Endothelial cell of umbilical vein (primary cell): ENCODE data around the gene PSMD14.

ENCODE experiments used
- CTCF ChIP-seq, 2 donors: IDR thresholded peaks; 1 replicate in 1 of 2; 2 replicates in 1 of 2; pipeline ENCODE4 v1.5.1; 2011; ENCODE audit warnings: low read length in 2 of 2, mild to moderate bottlenecking in 2 of 2, moderate library complexity in 2 of 2, control low read depth in 1 of 2, inconsistent platforms in 1 of 2, low read depth in 1 of 2; ENCODE audit not compliant: insufficient read depth in 1 of 2; ENCODE audit errors: extremely low read depth in 1 of 2
- EZH2 ChIP-seq: IDR thresholded peaks from 2 replicates; pipeline ENCODE4 v1.6.1; 2012; ENCODE audit warnings: borderline replicate concordance, low read depth, mild to moderate bottlenecking, moderate library complexity, low read length, inconsistent platforms; ENCODE audit not compliant: severe bottlenecking
- JUN ChIP-seq: IDR thresholded peaks from 2 replicates; pipeline ENCODE4 v1.6.1; 2011; ENCODE audit warnings: borderline replicate concordance, low read depth; ENCODE audit not compliant: insufficient read length, insufficient read depth
- MAX ChIP-seq: IDR thresholded peaks from 2 replicates; pipeline ENCODE4 v1.6.1; 2011; ENCODE audit not compliant: insufficient read depth, insufficient read length
- MYC ChIP-seq: IDR thresholded peaks from one replicate; pipeline ENCODE4 v1.6.1; 2011; ENCODE audit warnings: mild to moderate bottlenecking, low read depth, low read length
- POLR2A ChIP-seq: IDR thresholded peaks from 2 replicates; pipeline ENCODE4 v1.6.1; 2012; ENCODE audit warnings: low read depth, mild to moderate bottlenecking, control low read depth, low read length
- POLR2AphosphoS5 ChIP-seq: IDR thresholded peaks from 2 replicates; pipeline ENCODE4 v1.6.1; 2012; ENCODE audit warnings: low read depth, mild to moderate bottlenecking, control low read depth, low read length, moderate library complexity; ENCODE audit not compliant: insufficient read depth

DNA sequence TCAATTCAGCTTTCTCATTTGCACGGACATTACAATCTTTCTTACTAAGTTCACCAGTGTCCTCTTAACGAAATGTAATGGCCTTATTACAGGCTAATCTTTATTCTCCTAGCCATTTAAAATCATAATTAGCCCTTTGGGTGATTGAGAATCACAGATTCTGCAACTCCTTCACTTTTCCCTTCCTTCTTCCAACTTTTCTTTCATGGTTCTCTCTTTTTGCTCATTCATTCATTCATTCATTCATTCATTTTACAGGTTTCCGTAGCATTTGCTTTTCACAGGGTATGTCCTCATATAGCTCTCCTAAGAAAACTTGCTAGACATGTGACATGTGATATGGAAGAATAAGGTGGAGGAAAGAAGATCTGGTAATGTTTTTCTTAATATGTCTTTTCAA lies 123.9 kb downstream of the PSMD14 start:
- TF ChIP-seq POLR2AphosphoS5 (no peak), CTCF (IDR thresholded peaks at IDR 0.05; ENCODE audit: extremely low read depth in 1 of 2, insufficient read depth in 1 of 2, low read depth in 1 of 2, low read length in 2 of 2) (no peak), POLR2A (no peak), EZH2 (no peak), MAX (no peak), JUN (no peak), MYC (no peak)
